OCI-M2 (cell line): ENCODE measurements around the gene FBXL17.

ENCODE experiments used
- DNase-seq: peaks from one replicate; lab custom pipeline; 2025; ENCODE audit not compliant: unreplicated experiment; lab: John Stamatoyannopoulos, UW

FBXL17 gene

DNA sequence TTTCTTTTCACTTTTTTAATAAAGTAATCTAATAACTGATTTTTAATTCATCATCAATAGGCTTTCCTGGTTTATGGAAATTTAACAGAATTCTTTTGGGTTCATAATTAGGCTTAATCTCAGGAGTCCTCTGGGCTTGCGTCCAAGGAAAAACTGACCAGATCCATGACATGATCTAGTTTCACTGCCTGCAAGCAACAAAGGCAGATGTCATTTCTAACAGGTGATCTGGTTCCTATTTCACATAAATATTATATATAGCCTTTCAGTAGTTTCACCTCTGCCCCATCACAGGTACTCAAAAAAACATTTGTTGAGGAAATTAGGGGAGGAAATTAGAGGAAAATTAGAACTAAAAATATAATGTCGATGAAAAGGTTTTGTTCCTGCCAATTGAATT is 126.4 kb downstream of the FBXL17 start:
- no peak for DNase-seq

DNA sequence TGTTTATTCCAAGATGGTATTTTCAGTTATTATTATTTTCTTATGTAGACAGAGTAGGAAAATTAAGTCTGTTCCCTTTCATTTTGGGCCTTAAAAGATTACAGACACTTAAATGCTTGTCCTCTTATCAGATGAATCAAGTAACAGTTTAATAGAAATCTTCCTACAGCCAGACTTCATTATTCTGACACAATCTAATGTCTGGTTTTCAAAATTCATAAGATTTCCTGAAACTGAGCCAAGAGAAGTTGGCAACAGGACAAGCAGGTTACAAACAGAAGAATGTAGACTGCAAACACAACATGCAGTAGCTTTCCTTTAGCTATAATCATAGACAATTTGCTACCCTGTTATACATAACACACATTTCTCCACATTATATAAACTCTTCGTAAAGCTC is 130.5 kb downstream of the FBXL17 start:
- DNase-seq = no peak

DNA sequence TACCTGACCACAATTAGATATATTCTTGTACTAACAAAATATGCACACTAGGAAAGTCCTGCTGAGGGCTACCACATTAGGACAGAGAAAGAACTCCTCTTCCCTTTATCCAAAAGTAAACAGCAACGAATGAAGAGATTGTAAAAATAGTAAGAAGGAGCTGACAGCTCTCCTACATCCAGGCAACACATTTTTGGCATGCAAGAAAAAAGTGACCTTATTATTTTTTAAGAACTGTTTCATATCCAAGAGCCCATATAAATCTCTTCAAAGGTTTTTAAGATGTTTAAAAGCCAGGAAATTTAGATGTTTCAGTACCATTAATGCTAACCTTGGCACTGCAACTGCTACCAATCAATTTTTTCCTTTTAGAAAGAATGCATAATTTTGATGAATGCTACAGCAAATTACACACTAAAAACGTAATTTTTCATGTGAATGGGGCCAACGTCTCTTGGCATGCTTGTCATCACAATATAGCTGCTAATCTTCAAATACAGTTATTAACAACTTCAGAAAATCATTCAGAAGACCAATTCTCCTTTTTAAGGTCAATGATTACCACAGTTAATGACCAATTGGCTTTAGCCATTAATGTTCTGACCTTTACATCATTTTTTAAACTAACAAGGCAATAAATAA is 132.0 kb downstream of the FBXL17 start:
- no peak for DNase-seq

DNA sequence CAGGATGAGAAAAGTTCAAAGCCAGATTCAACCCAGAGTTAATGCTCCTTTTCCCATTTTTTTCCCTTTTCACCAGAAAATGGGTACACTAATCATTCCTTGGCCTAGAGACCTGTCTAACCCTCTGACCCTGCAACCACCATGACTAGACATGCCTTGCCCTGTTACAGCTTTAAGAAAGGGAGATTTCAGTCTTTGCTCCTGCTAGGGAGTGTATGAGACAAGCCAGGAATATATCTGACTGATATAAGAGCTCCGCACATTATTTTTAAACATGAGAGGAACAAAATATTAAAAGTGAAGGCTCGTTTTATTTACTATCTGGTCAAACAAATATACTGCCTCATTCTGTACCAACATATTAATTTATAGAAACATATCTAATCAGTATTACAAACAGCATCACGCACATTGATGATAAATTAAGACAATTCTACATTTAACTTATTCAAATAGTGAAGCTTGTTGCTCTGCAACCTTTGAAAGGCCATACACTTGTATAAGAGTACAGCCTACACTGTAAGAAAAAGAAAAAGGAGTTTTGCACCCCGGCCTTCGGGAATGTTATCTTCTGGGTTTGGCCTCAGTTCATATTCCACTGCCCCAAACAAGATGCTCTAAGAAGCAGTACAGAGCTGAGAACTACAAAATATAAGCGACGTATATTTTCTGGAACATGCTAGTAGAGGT is 132.7 kb downstream of the FBXL17 start:
- no peak for DNase-seq

GRCh38 chr5:108238936-108239887 is 142.7 kb downstream of the FBXL17 start:
- DNase-seq = no peak

- DNase-seq = no peak
Observed at GRCh38 chr5:108238461-108238860, 143.4 kb downstream of the FBXL17 start.

- DNase-seq = no peak
Observed at GRCh38 chr5:108233617-108234155, 148.2 kb downstream of the FBXL17 start.

- DNase-seq = no peak
Observed at GRCh38 chr5:108232805-108233204, 149.1 kb downstream of the FBXL17 start.

GRCh38 chr5:108222011-108222410 is 159.9 kb downstream of the FBXL17 start:
- DNase-seq = no peak

DNA sequence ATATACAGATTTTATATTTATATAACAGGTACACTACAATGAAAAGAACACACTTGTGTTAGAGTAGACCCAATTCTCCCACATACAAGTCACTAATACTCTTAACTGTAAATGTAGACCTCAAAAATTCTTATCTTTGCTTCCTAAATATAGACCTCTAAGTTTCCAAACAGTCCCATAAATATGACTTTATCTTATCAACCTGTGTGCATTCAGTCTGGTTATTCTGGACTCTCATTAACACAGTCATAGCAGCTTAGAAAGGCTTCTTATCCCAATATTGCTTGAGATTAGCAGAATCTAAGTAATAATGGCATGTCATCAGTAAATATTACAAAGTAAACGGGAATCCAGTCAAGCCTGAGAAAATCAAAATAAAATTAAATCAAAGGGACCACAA is 161.1 kb downstream of the FBXL17 start:
- no peak for DNase-seq

GRCh38 chr5:108216890-108217289 is 165.0 kb downstream of the FBXL17 start:
- no peak for DNase-seq

- no peak for DNase-seq
Observed at GRCh38 chr5:108214857-108215256, 167.0 kb downstream of the FBXL17 start.

DNA sequence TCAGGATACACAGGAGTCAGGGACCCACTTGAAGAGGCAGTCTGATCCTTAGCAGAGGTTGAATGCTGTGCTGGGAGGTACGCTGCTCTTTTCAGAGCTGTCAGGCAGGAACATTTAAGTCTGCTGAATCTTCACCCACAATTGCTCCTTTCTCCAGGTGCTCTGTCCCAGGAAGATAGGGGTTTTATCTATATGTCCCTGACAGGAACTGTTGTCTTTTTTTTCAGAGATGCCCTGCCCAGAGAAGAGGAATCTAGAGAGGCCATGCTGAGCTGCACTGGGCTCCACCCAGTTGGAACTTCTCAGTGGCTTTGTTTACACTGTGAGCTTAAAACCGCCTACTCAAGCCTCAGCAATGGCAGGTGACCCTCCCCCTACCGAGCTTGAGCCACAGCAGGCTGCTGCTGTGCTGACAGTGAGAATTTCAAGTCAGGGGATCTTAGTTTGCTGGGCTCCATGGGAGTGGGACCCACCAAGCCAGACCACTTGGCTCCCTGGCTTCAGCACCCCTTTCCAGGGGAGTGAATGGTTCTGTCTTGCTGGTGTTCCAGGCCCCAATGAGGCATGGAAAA is 169.0 kb downstream of the FBXL17 start:
- no peak for DNase-seq

DNA sequence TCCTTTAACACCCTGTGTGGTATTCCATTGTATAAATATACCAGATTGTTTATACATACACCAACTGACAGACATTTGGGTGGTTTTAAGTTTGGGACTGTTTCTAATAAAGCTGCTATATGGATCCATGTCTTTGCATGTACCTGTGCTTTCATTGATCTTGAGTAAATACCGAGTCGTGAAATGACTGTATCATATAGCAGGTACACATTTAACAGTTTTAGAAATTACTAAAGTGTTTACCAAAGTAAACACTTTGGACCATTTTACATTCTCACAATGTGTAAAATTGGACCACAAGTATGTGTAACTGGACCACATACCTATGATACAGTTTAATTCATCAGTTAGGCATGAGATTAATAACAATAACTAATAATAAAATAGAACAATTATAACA is 175.2 kb downstream of the FBXL17 start:
- DNase-seq = no peak

DNA sequence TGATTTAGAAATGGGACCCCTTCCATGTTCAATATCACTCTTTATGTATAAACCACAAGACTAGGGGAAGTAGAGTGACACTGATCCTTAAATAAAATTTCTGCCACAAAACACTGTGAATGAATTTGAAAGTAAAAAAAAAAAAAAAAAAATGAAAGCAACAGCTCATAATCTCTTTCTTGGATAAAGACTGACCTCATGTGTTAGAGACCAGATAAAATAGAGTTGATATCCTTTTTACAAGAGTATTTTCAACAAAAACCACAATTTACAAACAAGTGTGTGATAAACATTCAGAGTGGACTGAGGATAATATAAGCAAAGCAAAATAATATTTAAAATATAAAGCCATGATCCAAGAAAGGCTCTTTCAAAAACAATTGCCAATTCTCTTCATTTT is 180.2 kb downstream of the FBXL17 start:
- no peak for DNase-seq

- DNase-seq = no peak
Observed at GRCh38 chr5:108196276-108196675, 185.6 kb downstream of the FBXL17 start.

DNA sequence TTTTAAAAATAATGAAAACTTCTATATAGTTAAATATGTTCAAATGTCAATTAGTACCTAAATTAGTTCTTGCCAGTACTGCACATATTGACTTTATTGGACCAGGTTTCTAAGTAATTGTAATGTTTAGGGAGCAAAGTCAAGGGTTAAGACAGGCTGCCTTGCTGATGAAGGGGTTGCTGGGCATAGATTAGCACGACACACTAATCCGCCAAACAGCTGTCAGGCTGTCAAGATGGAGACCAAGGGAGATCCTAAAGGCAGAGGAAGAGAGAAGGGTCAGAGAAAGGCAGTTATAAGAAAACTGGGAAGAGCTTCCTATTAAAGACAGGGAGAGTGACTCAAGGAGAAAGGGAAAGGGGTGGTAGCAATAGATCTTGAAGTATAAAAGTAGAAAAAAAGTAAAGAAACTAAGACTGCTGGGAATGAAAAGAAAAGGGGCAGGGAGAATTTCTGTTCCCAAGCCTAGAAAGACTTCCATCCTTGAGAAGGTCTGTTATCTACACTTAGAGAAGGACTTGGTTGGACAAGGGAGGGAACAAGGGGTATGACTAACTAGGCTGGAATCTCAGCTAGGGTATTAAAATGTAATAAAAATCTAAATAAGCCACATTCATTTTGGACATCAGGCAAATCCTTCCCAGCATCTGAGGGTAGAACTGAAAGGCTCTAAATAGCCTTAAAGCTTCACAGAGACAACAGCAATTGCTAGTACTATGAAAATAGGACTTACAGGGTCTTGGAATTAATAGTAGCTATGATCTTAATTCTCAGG is 188.7 kb downstream of the FBXL17 start:
- DNase-seq = no peak

GRCh38 chr5:108184940-108185339 is 197.0 kb downstream of the FBXL17 start:
- DNase-seq = no peak

DNA sequence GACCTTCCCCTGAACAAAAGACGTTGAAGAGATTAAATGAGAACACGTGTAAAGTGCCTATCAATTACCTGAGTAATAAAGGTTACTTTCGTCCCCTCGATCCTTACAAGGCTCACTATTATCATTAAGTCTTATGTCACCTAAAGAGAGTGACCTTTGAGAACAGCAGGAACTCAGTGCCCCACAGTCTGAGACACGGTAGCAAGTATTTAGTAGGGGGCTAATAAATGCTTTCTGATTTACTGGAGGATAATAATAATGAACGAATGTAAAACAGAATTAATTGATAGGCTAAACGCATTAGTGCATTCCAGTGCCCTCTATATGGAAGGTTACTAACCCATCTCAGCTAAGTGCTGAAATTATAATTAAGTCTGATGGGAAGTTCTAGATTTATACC is 199.9 kb downstream of the FBXL17 start:
- DNase-seq = no peak

- DNase-seq = no peak
Observed at GRCh38 chr5:108174286-108174685, 207.6 kb downstream of the FBXL17 start.
